T1000 (cell line): Measurements from ENCODE around the gene CDS2.
A peak's percentile ranks its signal among the peaks of the same experiment; 100 is the strongest.

Experiments
- DNase-seq: peaks from one replicate; lab custom pipeline; 2025; ENCODE audit warnings: mixed read lengths; lab: John Stamatoyannopoulos, UW

Gene CDS2

GRCh38 chr20:5119435-5120184 is 7.2 kb upstream of the CDS2 start, which contains the start of gene PCNA:
PCNA (minus strand) TSS chr20:5119958; CDS start chr20:5119798, 160 bp downstream.
- DNase-seq: peak; percentile 87

- no peak for DNase-seq
Measured at GRCh38 chr20:5120185-5120476, 6.7 kb upstream of the CDS2 start.

DNA sequence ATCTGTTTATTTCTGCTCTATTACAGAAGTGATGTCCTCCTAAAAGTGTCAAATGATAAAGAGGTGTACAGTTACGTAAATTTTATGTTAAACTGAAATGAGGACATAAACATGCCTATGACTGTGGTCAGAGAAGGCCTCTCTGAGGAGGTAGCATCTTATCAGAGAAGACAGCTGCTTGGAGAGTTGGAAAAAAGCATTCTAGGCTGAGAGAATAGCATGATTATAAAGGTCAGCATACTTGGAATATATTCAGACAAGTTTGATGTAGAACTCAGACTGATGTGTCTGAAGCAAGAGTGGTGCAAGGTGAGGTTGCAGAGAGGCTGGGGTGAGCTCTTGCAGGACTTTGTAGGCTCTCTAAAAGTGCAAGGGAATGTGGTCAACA is 3.9 kb upstream of the CDS2 start:
- DNase-seq: no peak

DNA sequence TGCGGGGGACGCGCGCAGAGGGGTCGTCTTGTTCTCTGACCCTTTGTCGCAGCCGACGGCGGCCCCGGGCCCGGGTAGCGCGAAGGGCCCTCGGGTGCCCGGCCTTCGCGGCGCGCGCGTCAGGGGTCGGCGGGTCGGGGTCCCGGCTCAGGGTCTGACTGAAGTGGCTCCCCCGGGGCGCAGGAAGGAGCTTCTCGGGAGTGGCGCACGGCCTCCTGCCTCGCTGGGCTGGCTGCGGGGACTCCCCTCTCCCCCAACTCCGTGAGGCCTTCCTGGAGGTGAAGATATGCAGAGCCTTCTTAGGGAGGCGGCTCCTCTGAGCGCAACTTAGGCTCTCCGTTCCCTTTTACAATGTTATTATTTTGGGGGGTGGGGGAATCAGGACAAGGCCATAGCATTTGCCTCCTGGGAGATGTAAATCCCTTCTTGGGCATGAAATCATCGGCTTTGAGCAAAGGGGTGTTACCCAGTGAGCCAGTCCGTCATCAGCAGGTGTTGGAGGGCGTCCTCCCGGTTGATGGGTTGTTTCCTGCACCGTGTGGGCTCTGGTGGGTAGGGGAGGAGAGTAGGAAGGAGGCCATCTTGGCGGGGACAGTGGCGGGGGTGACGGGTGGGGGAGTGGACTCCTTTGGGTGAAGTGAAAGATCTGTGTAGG is 523 bp downstream of the CDS2 start:
- DNase-seq: peak; percentile 28

GRCh38 chr20:5127859-5128424 is 1.1 kb downstream of the CDS2 start:
- DNase-seq: no peak

GRCh38 chr20:5128886-5129285 is 2.1 kb downstream of the CDS2 start:
- no peak for DNase-seq

DNA sequence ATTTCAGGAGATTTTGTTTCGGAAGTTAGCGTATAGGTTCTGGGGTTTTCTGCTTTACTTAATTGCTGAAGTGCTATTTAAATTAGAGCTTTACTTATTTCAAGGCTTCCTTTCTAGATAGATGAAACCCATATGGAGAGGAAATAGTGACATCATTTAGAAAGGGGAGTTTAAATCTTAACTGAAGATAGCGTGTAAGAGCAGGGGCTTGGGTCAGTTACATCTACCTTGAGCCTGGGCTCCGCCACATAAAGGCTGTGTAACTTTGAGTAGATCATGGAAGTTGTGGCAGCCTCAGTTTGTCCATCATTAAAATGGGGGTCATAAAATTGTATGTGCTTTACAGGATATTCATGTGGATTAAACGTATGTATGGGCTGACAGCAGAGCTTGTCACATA is 4.7 kb downstream of the CDS2 start:
- no peak for DNase-seq

- DNase-seq: no peak
Measured at GRCh38 chr20:5133998-5134397, 7.2 kb downstream of the CDS2 start.

DNA sequence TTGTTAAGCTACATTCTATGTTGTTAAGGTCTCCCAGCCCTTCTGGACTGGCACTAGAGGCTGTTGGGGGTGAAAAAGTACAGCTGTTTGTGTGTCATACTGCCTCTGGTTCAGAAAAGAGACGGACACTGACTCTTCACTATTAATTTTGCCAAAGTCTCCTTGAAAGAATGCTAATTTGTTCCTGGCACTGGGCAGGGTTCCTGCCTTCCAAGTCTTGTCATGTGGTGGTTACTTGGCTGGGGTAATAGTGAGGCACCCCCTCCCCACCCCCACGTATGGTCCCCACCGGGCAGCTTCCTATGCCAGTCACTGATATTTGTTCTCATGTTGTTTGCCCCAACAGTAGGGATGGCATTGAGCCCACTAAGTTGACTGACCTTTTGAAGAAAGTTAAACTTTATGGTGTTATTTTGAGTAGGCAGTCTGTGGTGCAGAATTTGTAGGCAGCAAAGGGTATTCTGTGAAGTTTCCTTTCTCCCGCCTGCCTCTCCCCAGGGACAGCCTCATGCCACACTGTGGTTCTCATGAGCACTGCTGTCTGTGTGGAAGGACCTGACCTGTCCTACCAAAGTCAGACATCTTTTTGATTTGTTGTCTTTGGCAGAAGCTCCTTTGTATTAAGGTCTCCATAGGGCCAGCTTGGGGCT is 8.7 kb downstream of the CDS2 start:
- DNase-seq: no peak

- DNase-seq: no peak
Measured at GRCh38 chr20:5136096-5136495, 9.3 kb downstream of the CDS2 start.

GRCh38 chr20:5140195-5140594 is 13.4 kb downstream of the CDS2 start:
- DNase-seq: no peak

GRCh38 chr20:5141615-5142014 is 14.8 kb downstream of the CDS2 start:
- DNase-seq: no peak

DNA sequence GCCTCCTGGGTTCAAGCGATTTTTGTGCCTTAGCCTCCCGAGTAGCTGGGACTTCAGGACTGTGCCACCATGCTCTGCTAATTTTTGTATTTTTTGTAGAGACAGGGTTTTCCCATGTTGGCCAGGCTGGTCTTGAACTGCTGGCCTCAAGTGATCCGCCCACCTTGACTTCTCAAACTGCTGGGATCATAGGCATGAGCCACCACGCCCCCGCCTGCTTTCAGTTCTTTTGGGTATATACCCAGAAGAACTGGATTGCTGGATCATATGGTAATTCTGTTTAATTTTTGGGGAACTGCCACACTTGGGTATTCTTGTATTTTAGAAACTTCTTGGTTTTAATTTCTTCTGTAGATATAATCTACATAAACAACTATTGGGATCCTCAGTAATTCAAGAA is 17.0 kb downstream of the CDS2 start:
- DNase-seq: no peak

GRCh38 chr20:5145365-5146098 is 18.7 kb downstream of the CDS2 start:
- DNase-seq: no peak

GRCh38 chr20:5146099-5146668 is 19.4 kb downstream of the CDS2 start:
- no peak for DNase-seq

DNA sequence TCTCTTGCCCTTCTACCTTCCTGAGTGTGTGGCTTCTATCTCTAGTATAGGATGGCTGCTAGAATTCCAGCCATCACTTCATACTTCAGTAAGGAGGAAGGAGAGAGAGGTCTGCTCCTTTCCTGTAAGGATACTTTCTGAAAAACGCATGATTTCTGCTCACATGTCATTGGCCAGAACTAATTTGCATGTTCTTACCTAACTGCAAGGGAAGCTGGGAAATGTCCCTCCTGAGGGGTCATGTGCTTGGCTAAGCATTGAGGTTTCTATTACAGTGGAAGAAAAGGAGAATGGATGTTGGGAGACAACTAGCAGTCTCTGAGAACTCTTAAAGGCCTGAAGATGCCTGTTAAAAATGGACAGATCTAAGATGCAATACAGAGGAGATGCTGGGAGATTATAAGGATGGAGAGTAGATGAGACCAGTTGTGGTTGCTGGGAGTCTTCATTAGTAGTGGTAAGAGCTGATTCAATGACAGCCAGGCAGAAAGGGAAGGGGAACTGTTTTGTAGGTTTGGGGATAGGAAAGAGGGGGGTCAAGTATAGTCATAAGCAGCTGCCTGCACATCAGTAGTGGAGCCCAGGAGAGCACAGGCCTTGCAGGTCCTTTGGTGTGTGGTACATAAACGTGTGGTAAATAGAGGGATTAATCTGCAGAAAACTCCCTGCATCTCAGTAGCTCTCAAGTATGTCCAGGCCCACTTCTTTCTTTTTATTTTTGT is 20.2 kb downstream of the CDS2 start:
- DNase-seq: no peak

DNA sequence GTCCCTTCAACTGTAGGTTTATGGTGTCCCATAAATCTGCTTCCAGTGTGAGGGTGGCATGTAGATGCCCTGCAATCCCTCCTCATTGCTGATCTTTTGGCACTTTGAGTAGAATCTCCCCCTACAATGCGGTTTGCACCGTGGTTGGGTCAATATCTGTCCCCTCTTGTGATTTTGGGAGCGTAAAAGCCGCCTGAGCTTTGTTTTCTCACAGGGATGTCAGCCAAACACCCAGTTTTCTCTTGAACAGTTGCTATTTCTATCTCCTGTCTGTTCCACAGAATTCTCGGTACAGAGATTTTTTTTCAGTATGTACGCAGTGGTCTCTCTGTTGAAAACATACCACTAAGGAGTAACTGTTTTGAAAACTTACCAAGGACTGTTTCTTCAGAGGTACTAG is 21.8 kb downstream of the CDS2 start:
- DNase-seq: no peak

- no peak for DNase-seq
Measured at GRCh38 chr20:5149892-5150225, 23.1 kb downstream of the CDS2 start.

DNA sequence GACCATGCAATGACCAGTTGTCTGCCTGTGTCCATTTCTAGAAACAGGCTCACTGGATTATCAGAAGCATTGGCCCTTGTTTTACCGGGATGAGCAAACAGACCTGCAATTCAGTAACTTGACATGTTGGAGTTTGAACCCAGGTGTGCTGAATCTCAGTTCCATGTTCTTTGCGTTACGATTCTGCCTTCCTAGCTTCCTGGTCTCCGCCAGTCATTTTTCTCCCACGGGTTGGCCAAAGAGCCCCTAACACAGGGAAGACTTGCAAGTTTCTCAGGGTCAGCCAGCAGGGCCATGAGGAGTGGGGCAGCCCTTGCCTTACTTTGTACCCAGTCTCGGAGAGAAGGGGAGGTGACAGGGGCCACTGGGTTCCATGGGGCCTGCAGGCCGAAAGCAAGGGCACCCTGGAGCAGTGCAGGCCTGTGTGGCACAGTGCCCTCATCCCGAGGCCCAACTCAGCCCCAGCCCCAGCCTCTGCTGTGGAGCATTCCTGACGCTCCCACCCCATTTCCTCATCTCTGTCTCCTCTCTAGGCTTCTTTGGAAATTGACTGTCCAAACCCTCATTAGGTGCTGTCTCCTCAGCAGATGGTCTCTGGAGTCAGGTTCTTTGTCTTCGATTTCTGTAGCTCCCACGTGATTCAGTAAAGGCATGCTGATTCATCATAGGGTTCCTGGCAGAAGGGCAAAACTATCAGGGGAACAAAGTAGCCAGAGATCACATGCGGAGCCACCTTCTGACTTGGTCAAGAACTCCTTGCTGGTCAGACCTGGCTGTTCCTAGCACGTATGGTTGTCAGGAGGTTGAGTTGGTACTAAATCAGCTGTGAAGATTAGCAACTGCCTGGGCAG is 23.6 kb downstream of the CDS2 start:
- DNase-seq: no peak

GRCh38 chr20:5153152-5153467 is 26.3 kb downstream of the CDS2 start:
- DNase-seq: no peak
